Measurements from ENCODE around the gene CNIH2. TPM values are rescaled to one million over a fixed set of nuclear protein-coding genes. Genes with fewer than 3 reads are reported as not detected.

The CNIH2 gene
- total RNA-seq, 1 donor from 2014 or later: not detected

Other genes with a start within 250 kb of the CNIH2 start
- 3.5 TPM for gene GAL3ST3, start 229.0 kb upstream of the CNIH2 start, total RNA-seq
- 70.4 TPM for gene SF3B2, start 225.8 kb upstream of the CNIH2 start, total RNA-seq
- gene PACS1, start 207.9 kb upstream of the CNIH2 start, total RNA-seq: 59.0 TPM
- 34.9 TPM for gene KLC2, start 20.5 kb upstream of the CNIH2 start, total RNA-seq
- 123 TPM for gene RAB1B, start 9.5 kb upstream of the CNIH2 start, total RNA-seq
- 41.1 TPM for gene YIF1A, start 11.0 kb downstream of the CNIH2 start, total RNA-seq
- 0.25 TPM for gene TMEM151A, start 13.7 kb downstream of the CNIH2 start, total RNA-seq
- gene CD248, start 38.9 kb downstream of the CNIH2 start, total RNA-seq: 11.1 TPM
- 1.7 TPM for gene RIN1, start 58.3 kb downstream of the CNIH2 start, total RNA-seq
- 14.7 TPM for gene BRMS1, start 66.9 kb downstream of the CNIH2 start, total RNA-seq
- gene B4GAT1, start 69.5 kb downstream of the CNIH2 start, total RNA-seq: 55.1 TPM
- 22.6 TPM for gene SLC29A2, start 93.6 kb downstream of the CNIH2 start, total RNA-seq
- not detected for gene NPAS4, start 142.9 kb downstream of the CNIH2 start, total RNA-seq
- 61.1 TPM for gene MRPL11, start 160.7 kb downstream of the CNIH2 start, total RNA-seq
- 10.9 TPM for gene PELI3, start 188.7 kb downstream of the CNIH2 start, total RNA-seq
- 9.7 TPM for gene DPP3, start 202.3 kb downstream of the CNIH2 start, total RNA-seq
- gene BBS1, start 232.5 kb downstream of the CNIH2 start, total RNA-seq: 17.8 TPM